Tibial nerve (tissue), 4 donors: ENCODE measurements around the gene HSCB.
"Not testable (repeated sequence)": the region's sequence is repeated elsewhere in the genome, so short reads cannot be mapped to it uniquely, and the experiment has no call there.

Source experiments
- EP300 ChIP-seq, 2 donors: sonication (generic); formaldehyde crosslinking; IDR thresholded peaks; one replicate each; pipeline ENCODE4 v1.6.1; 2017; ENCODE audit warnings: antibody characterized with exemption in 2 of 2, mild to moderate bottlenecking in 1 of 2
- POLR2A ChIP-seq, 2 donors: fragments of 450-650 bp; IDR thresholded peaks; one replicate each; pipeline ENCODE4 v1.6.1; 2017; ENCODE audit warnings: antibody characterized with exemption in 2 of 2, mild to moderate bottlenecking in 2 of 2, moderate library complexity in 2 of 2
- TF ChIP-seq, protein P1 (sequence below), 5 experiments: fragments of 200-600 bp in 3 of 5; fragments of 450-650 bp in 2 of 5; sonication (generic) in 3 of 5; IDR thresholded peaks; one replicate each; pipeline ENCODE4 v1.5.1; 2016 to 2019; ENCODE audit warnings: antibody characterized with exemption in 5 of 5, mild to moderate bottlenecking in 3 of 5, moderate library complexity in 2 of 5

DNA sequence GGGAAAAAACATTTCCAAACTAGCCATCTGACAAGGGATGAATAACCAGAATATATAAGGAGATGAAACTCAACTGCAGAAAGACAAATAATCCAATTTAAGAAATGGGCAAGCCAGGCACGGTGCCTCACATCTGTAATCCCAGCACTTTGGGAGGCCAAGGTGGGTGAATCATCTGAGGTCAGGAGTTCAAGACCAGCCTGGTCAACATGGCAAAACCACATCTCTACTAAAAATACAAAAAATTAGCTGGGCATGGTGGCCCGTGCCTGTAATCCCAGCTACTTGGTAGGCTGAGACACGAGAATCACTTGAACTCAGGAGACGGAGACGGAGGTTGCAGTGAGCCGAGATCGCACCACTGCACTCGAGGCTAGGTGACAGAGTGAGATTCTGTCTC is 3.0 kb upstream of the HSCB start:
- TF ChIP-seq, protein P1, sequence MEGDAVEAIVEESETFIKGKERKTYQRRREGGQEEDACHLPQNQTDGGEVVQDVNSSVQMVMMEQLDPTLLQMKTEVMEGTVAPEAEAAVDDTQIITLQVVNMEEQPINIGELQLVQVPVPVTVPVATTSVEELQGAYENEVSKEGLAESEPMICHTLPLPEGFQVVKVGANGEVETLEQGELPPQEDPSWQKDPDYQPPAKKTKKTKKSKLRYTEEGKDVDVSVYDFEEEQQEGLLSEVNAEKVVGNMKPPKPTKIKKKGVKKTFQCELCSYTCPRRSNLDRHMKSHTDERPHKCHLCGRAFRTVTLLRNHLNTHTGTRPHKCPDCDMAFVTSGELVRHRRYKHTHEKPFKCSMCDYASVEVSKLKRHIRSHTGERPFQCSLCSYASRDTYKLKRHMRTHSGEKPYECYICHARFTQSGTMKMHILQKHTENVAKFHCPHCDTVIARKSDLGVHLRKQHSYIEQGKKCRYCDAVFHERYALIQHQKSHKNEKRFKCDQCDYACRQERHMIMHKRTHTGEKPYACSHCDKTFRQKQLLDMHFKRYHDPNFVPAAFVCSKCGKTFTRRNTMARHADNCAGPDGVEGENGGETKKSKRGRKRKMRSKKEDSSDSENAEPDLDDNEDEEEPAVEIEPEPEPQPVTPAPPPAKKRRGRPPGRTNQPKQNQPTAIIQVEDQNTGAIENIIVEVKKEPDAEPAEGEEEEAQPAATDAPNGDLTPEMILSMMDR (IDR thresholded peaks at IDR 0.05) = not testable (repeated sequence)
- not testable (repeated sequence) for TF ChIP-seq POLR2A, EP300 (IDR thresholded peaks at IDR 0.05)
